Gastrocnemius medialis (tissue), 4 donors: ENCODE measurements around the gene SECISBP2. TPM values are rescaled to one million over a fixed set of nuclear protein-coding genes. Genes with fewer than 3 reads are reported as not detected.

Experiments
- ATAC-seq, 2 donors: fragments of 150-250 bp; one replicate each; pipeline ENCODE4 v1.9.1; 2016
- DNase-seq, 2 donors: peaks; one replicate each; pipeline ENCODE4 v3.0.0-alpha.2; 2019
- H3K27ac ChIP-seq, 4 donors: fragments of 200-600 bp; sonication (generic); 1 replicate in 1 of 4; 2 replicates in 3 of 4; pipeline ENCODE4 v1.5.1; 2016 to 2018; ENCODE audit warnings: mild to moderate bottlenecking in 2 of 4, moderate library complexity in 1 of 4
- H3K27me3 ChIP-seq, 3 donors: fragments of 200-600 bp; sonication (generic) in 2 of 3; 1 replicate in 1 of 3; 2 replicates in 2 of 3; pipeline versions ENCODE4 v1.5.1 to v1.6.0; 2016 to 2019; ENCODE audit warnings: mild to moderate bottlenecking in 1 of 3, moderate library complexity in 1 of 3
- H3K36me3 ChIP-seq, 2 donors: fragments of 200-600 bp; sonication (generic) in 1 of 2; one replicate each; pipeline ENCODE4 v1.5.1; 2017 to 2018
- H3K4me1 ChIP-seq, 2 donors: fragments of 200-600 bp; sonication (generic) in 1 of 2; one replicate each; pipeline ENCODE4 v1.5.1; 2016 to 2017; ENCODE audit warnings: mild to moderate bottlenecking in 2 of 2
- H3K4me3 ChIP-seq, 4 donors: fragments of 200-600 bp; sonication (generic) in 3 of 4; 1 replicate in 1 of 4; 2 replicates in 3 of 4; pipeline ENCODE4 v1.5.1; 2016 to 2019; ENCODE audit warnings: mild to moderate bottlenecking in 2 of 4
- H3K9me3 ChIP-seq, 3 donors: fragments of 200-600 bp; sonication (generic) in 2 of 3; 1 replicate in 1 of 3; 2 replicates in 2 of 3; pipeline ENCODE4 v1.5.1; 2016 to 2019
- CTCF ChIP-seq, 5 experiments: fragments of 450-650 bp in 3 of 5; fragments of 200-600 bp in 2 of 5; sonication (generic) in 2 of 5; IDR thresholded peaks in 4 of 5; conservative IDR thresholded peaks in 1 of 5; 1 replicate in 4 of 5; 2 replicates in 1 of 5; pipeline ENCODE4 v1.5.1; 2016 to 2019; ENCODE audit warnings: antibody characterized with exemption in 5 of 5, mild to moderate bottlenecking in 3 of 5, moderate library complexity in 3 of 5
- POLR2A ChIP-seq, 2 donors: fragments of 450-650 bp; IDR thresholded peaks; one replicate each; pipeline ENCODE4 v1.6.1; 2017; ENCODE audit warnings: antibody characterized with exemption in 2 of 2, mild to moderate bottlenecking in 2 of 2, moderate library complexity in 2 of 2
- in situ Hi-C, 4 donors: fragments of 200-750 bp; cut with MboI; loops; one replicate each; pipeline versions ENCODE4 v1.15.0 to v1.8.0; 2017; ENCODE audit warnings: low sequenced_read_pairs in 4 of 4
- intact Hi-C: fragments of 100-400 bp; cut with DNase I; formaldehyde crosslinking; loops from one replicate; pipeline ENCODE4 v1.15.1; 2023; ENCODE audit warnings: low total_unique reads
- total RNA-seq, 4 donors: library from RNA; depleted of rRNA; stranded (reverse); fragments of >200 nt; gene quantifications; one replicate each; pipeline versions ENCODE4 v1.1.0 to v1.2.3, GENCODE V29; 2016

The SECISBP2 gene
- total RNA-seq, 4 donors from 2014 or later = 40.2 to 70.8 (median 54.9) TPM

GRCh38 chr9:89309166-89309565 is 9.1 kb upstream of the SECISBP2 start:
- no peak for DNase-seq
- TF ChIP-seq CTCF (IDR thresholded peaks at IDR 0.05 in 4 of 5, conservative IDR thresholded peaks at IDR 0.05 in 1 of 5) (no peak), POLR2A (IDR thresholded peaks at IDR 0.05) (no peak)
- no peaks in the 10 kb centered on the region for H3K9me3 ChIP-seq
- H3K27ac ChIP-seq = peak overlapping the region; percentile 95 to 100 (median 99)
- H3K4me1 ChIP-seq = peaks cover 24 to 39% of the 10 kb centered on the region in 2 donors
- no peak overlapping the region for H3K4me3 ChIP-seq
- H3K36me3 ChIP-seq = no peaks in the 10 kb centered on the region
- intact Hi-C loops (no loop called here), in situ Hi-C loops (loop anchor here in 1 of 4 donors (25.0 kb wide), 1 partner anchor 803 kb away; no protein-coding TSS in a partner anchor)
- no peak for ATAC-seq
- no peaks in the 10 kb centered on the region for H3K27me3 ChIP-seq

- intact Hi-C loops (loop anchor here (1.0 to 10.0 kb wide), 5 partner anchors 8 to 1885 kb away; partner anchors contain the start of genes SECISBP2 and SEMA4D), in situ Hi-C loops (loop anchor here in 1 of 4 donors (25.0 kb wide), 1 partner anchor 802 kb away; no protein-coding TSS in a partner anchor)
- H3K36me3 ChIP-seq = no peaks in the 10 kb centered on the region
- peak; percentile 25 to 38 for ATAC-seq
- peak overlapping the region; percentile 76 to 98 (median 92) for H3K4me3 ChIP-seq
- peaks cover 24 to 39% of the 10 kb centered on the region in 2 donors for H3K4me1 ChIP-seq
- no peaks in the 10 kb centered on the region for H3K9me3 ChIP-seq
- no peaks in the 10 kb centered on the region for H3K27me3 ChIP-seq
- TF ChIP-seq CTCF (IDR thresholded peaks at IDR 0.05 in 4 of 5, conservative IDR thresholded peaks at IDR 0.05 in 1 of 5) (peak in 1 of 5 experiments; percentile 11), POLR2A (IDR thresholded peaks at IDR 0.05) (no peak)
- DNase-seq = no peak
- peak overlapping the region; percentile 95 to 100 (median 99) for H3K27ac ChIP-seq
Observed at GRCh38 chr9:89309608-89310474, 8.5 kb upstream of the SECISBP2 start.

GRCh38 chr9:89310475-89311345 is 7.6 kb upstream of the SECISBP2 start, which contains the start of gene CKS2:
TSS of gene CKS2 (plus strand) at chr9:89311195. CDS start at chr9:89311293, 98 bp downstream.
- H3K36me3 ChIP-seq = no peaks in the 10 kb centered on the region
- intact Hi-C loops = loop anchor here (1.0 to 10.0 kb wide), 5 partner anchors 8 to 1884 kb away; partner anchors contain the start of genes SECISBP2 and SEMA4D
- peak; percentile 100 for DNase-seq
- no peaks in the 10 kb centered on the region for H3K27me3 ChIP-seq
- H3K4me3 ChIP-seq = peak within 1 kb of the TSS; percentile 76 to 98 (median 92)
- TF ChIP-seq POLR2A (IDR thresholded peaks at IDR 0.05) (peak; percentile 89 to 94), CTCF (IDR thresholded peaks at IDR 0.05 in 4 of 5, conservative IDR thresholded peaks at IDR 0.05 in 1 of 5) (peak in 1 of 5 experiments; percentile 20)
- H3K4me1 ChIP-seq = peaks cover 24 to 34% of the 10 kb centered on the region in 2 donors
- no peaks in the 10 kb centered on the region for H3K9me3 ChIP-seq
- ATAC-seq = peak; percentile 97
- in situ Hi-C loops = loop anchor here in 1 of 4 donors (25.0 kb wide), 1 partner anchor 802 kb away; no protein-coding TSS in a partner anchor
- peak within 1 kb of the TSS; percentile 95 to 100 (median 99) for H3K27ac ChIP-seq
